ENCODE data around the gene C1orf53.

DNA sequence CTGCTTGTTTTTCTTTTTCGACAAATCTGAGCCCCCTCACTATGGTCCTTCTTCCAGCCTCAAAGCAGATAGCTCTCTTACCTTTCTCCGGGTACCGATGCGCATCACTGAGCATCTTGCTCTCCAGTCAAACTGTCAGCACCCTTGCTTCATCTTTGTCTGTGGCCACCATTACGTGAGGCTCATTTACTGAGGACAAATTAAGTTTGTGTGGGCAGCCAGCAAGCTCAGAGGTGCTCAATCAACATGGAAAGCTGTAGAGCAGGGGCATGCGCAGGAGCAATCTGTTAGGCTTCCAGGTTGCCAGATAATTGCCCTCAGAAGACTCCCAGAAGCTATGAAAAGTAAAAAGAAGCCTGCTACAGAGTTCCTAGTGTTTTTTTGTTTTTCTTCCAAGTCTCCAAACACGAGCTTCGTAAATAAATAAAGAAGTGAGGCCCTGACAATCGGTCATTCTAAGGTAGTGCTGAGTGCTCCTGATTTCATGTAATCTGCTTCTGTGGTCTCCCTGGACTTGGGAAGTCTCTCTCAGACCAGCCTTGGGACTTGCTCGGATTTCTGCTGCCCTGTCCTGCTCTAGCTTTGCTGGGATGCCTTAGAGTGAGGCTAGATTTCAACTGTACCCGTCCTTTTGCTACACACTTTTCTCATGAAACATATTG, 1.8 kb downstream of the C1orf53 start:
- TF ChIP-seq, protein P1, sequence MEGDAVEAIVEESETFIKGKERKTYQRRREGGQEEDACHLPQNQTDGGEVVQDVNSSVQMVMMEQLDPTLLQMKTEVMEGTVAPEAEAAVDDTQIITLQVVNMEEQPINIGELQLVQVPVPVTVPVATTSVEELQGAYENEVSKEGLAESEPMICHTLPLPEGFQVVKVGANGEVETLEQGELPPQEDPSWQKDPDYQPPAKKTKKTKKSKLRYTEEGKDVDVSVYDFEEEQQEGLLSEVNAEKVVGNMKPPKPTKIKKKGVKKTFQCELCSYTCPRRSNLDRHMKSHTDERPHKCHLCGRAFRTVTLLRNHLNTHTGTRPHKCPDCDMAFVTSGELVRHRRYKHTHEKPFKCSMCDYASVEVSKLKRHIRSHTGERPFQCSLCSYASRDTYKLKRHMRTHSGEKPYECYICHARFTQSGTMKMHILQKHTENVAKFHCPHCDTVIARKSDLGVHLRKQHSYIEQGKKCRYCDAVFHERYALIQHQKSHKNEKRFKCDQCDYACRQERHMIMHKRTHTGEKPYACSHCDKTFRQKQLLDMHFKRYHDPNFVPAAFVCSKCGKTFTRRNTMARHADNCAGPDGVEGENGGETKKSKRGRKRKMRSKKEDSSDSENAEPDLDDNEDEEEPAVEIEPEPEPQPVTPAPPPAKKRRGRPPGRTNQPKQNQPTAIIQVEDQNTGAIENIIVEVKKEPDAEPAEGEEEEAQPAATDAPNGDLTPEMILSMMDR (IDR thresholded peaks at IDR 0.05; ENCODE audit: low read depth, low read length), result no peak
- TF ChIP-seq POLR2A (IDR thresholded peaks at IDR 0.05; ENCODE audit: extremely low read depth, insufficient read length), result no peak
